HG03066 (cell line): ENCODE measurements around the gene CSRNP2.
"Not testable (repeated sequence)": the region's sequence is repeated elsewhere in the genome, so short reads cannot be mapped to it uniquely, and the experiment has no call there.

Experiments
- ATAC-seq: cut with Tn5 transposase; IDR thresholded peaks from one replicate; pipeline ENCODE4 v1.9.1; 2021; ENCODE audit warnings: low read depth; ENCODE audit not compliant: unreplicated experiment

The CSRNP2 gene

DNA sequence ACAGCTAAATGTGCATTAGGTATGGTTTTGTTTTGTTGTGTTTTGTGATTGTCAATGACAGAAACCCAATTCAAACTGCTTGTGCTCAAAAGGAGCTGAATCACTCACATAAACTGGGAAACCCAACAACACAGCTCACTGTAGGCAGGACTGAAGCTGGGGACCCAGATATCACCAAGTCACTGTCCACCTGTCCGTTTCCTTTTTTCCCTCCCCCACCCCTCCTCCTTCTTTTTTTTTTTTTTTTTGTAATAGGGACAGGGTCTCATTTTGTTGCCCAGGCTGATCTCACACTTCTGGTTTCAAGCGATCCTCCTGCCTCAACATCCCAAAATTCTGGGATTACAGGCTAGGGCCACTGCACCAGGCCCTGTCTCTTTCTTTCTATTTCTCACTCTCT lies 50.3 kb downstream of the CSRNP2 start:
- ATAC-seq, result no peak

DNA sequence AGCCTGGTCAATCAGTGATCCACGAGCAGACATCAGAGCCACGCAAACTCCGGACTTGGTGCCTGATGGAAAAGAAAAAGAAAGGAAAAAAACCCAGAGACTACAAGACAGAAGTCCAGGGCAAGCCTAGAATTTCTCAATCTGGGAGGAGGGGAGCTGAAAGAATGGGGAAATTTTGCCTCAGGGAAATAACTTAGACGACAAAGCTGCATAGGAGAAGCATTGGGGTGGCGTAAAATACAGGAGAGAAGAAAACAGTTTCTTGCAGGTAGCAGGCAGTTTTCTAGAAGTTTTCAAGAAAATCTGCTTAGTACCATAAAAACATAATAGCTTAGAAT lies 54.6 kb downstream of the CSRNP2 start:
- ATAC-seq, result no peak

DNA sequence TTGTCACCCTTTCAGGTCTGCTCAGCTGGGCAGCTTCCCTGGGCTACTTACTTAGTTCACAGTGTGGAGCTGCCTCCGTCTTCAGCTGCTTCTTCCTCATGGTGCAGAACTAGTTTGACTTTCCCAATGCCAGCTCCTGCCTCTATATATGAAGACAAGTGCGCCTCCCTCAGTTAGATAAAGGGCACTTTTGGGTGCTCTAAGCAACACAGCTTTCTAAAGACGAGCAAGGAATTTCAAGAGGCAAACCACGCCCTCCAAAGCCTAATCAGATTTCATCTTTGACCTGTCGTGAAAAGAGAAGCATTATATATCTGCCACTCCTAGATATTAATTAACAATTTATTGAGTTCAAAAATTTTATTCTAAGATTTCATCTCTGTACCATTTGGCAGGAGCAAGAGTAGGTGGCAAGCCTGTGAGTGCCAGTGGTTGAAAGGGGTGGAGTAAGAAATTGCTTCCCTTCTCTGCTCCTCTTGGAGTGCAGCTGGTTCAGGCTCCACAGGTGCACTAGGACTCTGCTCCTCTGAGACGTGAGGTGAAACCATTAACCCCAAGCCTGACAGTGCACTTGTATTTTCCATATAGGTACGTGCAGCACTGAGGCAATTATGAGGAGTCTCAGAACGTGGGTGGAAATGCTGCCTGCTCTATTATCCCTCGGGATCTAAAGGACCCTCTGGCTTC lies 55.1 kb downstream of the CSRNP2 start:
- no peak for ATAC-seq

DNA sequence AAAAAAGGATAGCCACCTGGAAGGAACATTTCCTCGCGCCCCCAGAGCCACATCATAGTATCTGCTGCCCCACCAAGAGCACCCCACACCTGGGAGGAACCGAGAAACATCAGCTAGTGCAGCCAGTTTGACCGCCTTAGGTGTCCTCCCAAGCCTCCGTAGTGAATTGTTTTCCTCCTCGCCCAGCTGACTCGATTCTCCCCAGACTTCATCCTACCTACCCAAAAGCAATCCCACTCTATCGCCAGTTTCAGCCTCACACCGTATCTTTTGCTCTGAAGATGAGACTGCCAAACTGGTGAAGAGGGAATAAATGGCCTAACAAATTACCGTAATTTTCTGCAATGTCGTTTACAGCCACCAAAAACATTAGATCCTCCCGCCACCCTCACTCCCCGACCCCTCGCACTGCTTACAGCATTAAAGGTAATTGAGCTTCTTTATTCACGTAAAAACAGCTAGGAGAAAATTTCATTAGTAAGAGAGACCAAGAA lies 56.0 kb downstream of the CSRNP2 start:
- ATAC-seq, result no peak

DNA sequence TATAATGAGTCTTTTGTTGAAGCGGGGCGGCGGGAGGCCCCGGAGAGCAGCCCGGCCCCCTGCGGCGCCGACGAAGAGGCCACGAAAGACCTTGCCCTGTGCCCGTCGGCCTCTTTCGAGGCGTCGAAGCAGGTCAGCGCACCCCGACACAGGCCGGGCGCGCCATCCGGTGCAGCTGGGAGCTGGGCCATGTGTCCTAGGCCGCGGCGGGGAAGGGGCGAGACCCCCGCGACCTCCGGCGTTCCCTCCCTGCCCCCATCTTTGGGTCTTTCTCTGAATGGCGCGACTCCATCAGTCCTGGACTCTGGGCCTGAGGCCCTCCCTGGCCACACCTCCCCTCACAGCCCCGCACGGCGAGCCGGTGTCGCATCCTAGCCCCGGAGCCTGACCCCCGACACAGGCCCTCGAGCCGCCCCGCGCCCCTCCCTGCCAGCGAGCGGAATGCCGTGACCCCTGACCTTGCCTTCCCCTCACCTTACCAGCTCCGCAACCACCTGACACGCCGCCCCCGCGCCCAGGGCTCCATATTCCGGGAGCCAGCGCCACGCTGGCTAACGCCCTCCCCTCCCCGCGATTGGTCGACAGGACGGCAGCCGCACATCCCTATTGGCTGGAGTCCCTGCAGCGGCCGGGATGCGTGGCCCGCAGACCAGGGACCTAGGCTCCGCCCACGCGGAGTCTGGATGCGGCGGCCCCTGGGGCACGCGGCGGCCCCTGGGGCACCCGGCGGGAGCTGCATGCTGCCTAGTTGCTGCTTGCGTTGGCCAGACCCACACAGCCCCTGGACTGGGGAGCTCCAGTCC lies 57.4 kb downstream of the CSRNP2 start, which contains the start of gene SLC11A2:
TSS of gene SLC11A2 (minus strand) at position 549 of the 803 bp plus-strand sequence. CDS start 15,656 bp downstream, outside the sequence.
- peak; percentile 89 for ATAC-seq

DNA sequence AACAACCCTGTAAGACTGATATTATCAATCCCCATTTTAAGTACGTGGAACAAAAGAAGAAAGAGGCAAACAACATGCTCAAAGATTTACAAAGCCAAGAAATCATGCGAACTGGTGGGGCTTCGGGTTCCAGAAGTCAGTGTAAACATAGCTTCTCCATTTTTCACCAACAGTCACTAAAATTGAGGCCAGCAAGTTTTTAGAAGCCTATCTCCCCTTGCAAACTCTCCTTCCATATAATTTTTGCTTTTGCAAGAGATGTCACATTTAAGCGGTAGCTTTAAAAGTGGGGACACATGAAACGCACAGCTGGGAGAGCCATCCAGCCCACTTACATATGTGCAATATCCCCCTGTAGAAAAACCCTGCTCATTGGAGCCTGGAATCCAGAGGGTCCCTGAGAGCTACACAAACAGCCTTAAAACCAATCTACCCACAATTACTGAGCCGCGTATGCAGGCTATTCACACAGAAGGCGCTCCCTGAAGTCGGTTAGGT lies 58.0 kb downstream of the CSRNP2 start:
- peak; percentile 4 for ATAC-seq

DNA sequence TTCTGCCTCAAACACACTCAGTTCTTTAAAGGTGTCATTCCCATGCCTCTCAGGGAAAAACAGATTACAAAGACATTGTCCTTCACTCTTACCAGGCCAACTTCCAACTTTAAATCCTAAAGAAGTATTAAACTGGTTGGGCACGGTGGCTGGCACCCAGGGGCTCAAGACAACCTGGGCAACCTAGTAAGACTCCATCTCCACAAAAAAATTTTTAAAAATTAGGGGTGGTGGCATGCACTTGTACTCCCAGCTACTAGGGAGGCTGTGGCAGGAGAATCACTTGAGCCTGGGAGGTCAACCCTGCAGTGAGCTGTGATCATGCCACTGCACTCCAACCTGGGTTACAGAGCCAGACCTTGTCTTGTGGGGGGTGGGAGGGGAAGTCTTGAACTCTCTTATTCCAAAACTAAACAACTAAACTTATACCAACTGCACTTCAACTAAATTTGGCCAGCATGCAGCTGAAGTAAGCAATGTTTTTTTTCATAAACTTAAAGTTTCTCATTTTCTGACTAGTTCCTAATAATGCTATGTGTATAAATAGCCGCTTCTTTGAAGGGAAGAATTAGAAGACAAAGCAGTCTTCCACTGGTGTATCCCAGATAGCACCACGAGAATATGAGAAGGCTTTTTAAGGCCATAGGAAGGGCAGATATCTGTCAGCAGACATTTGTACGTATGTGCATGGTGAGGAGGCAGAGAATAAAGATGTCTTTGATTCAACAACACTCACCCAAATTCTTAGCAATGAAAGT lies 59.6 kb downstream of the CSRNP2 start:
- ATAC-seq, result no peak

DNA sequence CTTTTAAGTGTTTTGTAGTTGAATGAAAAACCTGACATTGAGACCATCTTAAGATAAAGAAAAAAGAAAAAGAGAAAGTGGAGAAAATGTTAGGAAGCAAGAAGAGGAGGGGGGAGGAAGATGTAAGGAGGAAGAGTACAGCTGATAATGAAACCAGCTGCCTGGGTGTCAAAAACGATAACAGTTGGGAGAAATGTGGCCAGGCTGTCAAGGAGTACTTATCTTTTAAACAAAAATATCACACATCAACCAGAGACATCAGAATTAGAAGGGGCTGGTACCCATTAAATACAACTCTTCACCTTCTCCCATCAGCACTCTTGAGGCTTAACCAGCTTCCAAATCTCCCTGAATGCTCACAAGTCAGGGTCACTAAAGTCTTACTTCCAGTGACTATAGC lies 61.7 kb downstream of the CSRNP2 start:
- ATAC-seq, result no peak

DNA sequence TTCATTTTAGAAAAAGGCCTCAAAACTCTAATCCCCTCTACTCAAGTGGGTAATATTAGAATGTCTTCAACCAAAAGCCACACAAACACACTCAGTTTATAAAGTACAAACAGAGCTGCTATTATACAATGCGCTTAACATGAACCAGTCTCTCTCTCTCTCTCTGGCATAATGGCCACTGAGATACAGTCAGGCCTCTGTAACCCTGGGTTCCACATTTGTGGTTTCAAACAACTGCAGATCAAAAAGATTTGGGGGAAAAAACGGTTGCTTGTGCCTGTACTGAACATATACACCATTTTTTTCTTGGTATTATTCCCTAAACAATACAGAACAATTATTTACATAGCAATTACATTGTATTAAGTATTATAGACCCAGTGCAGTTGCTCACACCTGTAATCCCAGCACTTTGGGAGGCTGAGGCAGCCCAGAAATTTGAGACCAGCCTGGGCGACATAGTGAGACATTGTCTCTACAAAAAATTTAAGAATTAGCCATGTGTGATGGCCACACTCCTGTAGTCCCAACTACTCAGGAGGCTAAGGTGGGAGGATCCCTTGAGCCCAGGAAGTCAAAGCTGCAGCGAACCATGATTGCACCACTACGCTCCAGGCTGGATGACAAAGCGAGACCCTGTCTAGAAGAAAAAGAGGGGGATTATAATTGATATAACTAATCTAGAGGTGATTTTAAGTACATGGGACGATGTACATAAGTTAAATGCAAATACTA lies 62.8 kb downstream of the CSRNP2 start:
- ATAC-seq, result no peak

DNA sequence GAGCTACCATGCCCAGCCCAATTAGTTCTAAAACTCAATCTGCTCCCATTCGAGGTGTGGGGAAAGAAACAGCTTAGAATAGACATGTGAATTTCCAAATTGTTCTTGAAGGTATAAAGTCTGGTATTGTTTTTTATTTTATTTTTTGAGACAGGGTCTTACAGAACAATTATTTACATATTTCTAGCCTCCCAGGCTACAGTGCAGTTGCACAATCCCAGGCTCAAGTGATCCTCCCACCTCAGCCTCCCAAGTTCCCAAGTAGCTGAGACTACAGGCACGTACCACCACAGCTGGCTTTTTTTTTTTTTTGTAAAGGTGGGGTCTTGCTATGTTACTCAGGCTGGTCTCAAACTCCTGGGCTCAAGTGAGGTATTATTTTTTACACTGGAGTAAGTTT lies 63.5 kb downstream of the CSRNP2 start:
- no peak for ATAC-seq

DNA sequence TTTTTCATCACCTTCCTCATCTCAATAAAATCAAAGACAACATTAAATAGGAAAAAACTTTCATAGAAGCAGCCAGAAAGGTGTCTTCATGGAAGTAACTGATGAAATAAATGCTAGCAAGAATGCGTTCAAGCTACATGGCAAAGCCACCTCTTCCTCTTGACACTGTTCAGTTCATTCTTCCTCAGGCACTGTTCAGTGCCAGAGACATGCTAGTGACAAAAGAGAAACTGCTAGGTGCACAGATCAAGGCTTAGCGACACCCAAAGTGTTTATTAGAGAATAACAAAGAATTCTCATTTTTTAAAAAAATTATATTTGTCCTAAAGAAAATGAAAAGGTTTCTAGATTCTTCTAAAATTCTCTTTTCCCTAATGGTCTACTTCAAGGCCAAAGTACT lies 64.4 kb downstream of the CSRNP2 start:
- no peak for ATAC-seq

DNA sequence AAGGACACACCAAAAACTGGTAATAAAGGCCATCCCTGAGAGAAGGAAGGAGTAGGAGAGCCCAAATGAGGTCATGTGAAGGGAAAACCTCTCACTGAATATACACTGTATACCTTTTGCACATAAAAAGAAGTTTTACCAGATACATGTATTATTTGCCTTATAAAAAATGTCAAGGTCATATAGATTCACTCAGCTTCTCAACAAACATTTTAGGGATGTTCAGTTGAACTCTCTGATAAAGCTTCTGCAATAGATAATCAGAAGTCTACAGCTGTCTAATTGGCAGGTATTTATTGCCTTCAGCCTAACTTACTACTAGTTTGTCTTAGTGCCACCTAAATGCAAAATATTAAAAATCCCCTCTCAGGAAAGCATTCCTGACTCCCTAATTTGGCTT lies 65.9 kb downstream of the CSRNP2 start:
- no peak for ATAC-seq

DNA sequence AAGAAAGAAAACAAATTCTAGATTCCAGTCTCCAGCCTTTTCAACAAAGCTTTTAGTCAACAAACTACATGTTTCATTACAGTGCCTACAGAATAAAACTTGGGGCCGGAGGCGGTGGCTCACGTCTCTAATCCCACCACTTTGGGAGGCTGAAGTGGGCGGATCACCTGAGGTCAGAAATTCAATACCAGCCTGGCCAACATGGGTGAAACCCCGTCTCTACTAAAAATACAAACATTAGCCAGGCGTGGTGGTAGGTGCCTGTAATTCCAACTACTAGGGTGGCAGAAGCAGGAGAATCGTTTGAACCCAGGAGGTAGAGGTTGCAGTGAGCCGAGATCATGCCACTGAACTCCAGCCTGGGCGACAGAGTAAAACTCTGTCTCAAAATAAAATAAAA lies 68.9 kb downstream of the CSRNP2 start:
- not testable (repeated sequence) for ATAC-seq

DNA sequence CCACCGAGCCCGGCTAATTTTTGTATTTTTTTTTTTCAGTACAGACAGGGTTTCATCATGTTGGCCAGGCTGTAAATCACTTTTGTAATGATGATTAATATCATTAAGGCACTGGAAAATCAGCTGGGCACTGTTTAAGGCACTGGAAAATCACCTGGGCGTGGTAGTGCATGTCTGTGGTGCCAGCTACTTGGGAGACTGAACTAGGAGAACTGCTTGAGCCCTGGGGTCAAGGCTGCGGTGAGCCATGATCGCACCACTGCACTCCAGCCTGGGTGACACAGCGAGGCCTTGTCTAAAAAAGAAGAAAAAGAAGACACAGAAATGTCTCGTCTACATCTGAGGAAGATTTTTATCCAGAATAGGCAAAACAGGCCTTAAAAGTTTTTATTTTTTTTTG lies 70.0 kb downstream of the CSRNP2 start:
- ATAC-seq, result no peak

DNA sequence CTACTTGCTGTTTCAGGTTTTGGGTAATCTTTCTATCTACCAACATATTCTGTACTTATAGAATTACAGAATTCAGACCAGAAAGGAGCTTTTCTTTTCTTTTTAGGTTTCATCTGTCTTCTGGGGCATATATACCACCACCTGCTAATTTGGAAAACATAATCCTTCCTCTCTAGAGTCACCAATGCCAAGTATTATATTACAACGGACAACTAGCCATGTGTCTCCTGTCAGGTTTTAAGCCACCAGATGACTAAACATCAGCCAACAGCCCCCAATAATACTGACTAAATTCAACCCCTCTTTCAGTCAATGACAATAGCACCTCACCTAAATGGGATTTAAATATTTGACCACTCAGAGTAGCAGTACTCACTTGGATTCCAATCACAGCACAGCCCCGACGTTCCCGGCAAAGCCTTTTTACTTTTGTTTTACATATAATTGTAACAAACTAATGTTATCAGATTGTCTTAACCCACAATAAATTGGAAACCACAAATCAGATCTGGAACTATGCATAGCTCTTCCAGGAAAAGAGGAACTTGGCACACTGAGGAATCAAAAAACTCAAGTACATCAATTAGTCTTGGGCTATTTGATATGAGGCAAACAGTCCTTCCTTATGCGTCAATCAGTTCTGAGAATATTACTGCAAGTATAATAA lies 70.7 kb downstream of the CSRNP2 start:
- no peak for ATAC-seq

DNA sequence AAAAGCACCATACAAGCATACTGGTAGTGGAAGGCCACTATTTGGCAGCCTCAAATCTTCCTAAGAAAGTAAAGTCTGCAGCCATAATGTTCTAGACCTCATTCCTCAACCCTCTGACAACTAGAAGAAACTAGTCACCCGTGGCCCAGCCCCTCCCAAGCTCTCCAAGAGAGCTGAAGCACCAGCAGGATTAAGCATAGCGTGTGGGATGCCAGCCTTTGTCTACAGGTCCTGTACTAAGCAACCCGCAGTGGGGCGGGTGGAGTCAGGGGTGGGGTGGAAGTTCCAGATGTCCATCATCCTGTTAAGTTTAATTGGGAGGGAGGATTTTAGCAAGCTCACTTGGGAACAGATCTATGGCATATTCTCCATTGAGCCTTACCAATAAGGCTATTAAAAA lies 71.4 kb downstream of the CSRNP2 start:
- no peak for ATAC-seq
